Right cardiac atrium (tissue), 5 donors: ENCODE data around the gene CGB1. TPM values are rescaled to one million over a fixed set of nuclear protein-coding genes. Genes with fewer than 3 reads are reported as not detected.
A peak's percentile ranks its signal among the peaks of the same experiment; 100 is the strongest.
"Not testable (repeated sequence)": the region's sequence is repeated elsewhere in the genome, so short reads cannot be mapped to it uniquely, and the experiment has no call there.

ENCODE experiments used
- ATAC-seq, 2 donors: fragments of 200-7000 bp; cut with Tn5 transposase; one replicate each; pipeline versions ENCODE4 v1.8.0 to v1.9.1; 2020; ENCODE audit warnings: moderate library complexity in 2 of 2, mild to moderate bottlenecking in 1 of 2
- DNase-seq, 3 donors: peaks; one replicate each; pipeline ENCODE4 v3.0.0-alpha.2; 2020
- H3K27ac ChIP-seq: one replicate; pipeline ENCODE4 v1.5.1; 2013; ENCODE audit warnings: mild to moderate bottlenecking, low read length, control low read depth, moderate library complexity
- H3K27me3 ChIP-seq: one replicate; pipeline ENCODE4 v1.6.1; 2013; ENCODE audit not compliant: control insufficient read depth, insufficient read depth
- H3K4me1 ChIP-seq: one replicate; pipeline ENCODE4 v1.6.1; 2013; ENCODE audit warnings: low read length; ENCODE audit not compliant: control insufficient read depth, insufficient read depth
- H3K4me3 ChIP-seq: one replicate; pipeline ENCODE4 v1.5.1; 2013; ENCODE audit warnings: low read length, control low read depth
- H3K9me3 ChIP-seq: one replicate; pipeline ENCODE4 v1.6.1; 2013; ENCODE audit warnings: low read length; ENCODE audit not compliant: control insufficient read depth
- WGBS: extraction: QIAGEN DNeasy Blood & Tissue Kit; methylation state at CpG from one replicate; pipeline ENCODE4 v1.1.7; 2013; 5-methylcytosine and 5-hydroxymethylcytosine counted together
- intact Hi-C, 4 donors: fragments of 100-400 bp; cut with DNase I; formaldehyde crosslinking; loops; one replicate each; pipeline versions ENCODE4 v1.11.0 to v1.14.0; 2022 to 2023
- long read RNA-seq, 4 donors: library from polyadenylated mRNA; unstranded; transcript quantifications; one replicate each; pipeline ENCODE4 v2.0.0, GENCODE V29; 2020 to 2021
- polyA plus RNA-seq: library from polyadenylated mRNA; stranded (reverse); fragments of 200-250 nt; gene quantifications from one replicate; pipeline ENCODE4 v1.2.3, GENCODE V29; 2013
- total RNA-seq, 4 donors: library from RNA; stranded (reverse); fragmentation: NEBNext Ultra II Directional; extraction: Animal tissue kit (Norgen Biotek cat#: 25700); gene quantifications; one replicate each; pipeline ENCODE4 v1.2.1, GENCODE V29; 2021
- donor health status: healthy with polysubstance abuse.
- donor health status: DM: no; HTN: yes; CAD: no.
- donor health status: DM: no; HTN: no; CAD: no.
- donor health status: DM: no; HTN: yes; CAD: no; lungs with severe emphysema.
- donor health status: DM: yes; HTN: yes; CAD: no.

Gene CGB1
- total RNA-seq (not detected), polyA plus RNA-seq (not detected)
- long read RNA-seq, donor 1 = 0 reads
- long read RNA-seq, donor 2 = 0 reads
- long read RNA-seq, donor 3 = 0 reads
- long read RNA-seq, donor 4 = 0 reads

- ATAC-seq, H3K27me3 ChIP-seq, intact Hi-C loops, H3K4me1 ChIP-seq, H3K4me3 ChIP-seq, H3K9me3 ChIP-seq, H3K27ac ChIP-seq: not testable (repeated sequence)
- 49% methylated on average over 18 of the region's 18 CpGs for WGBS
- DNase-seq = peak in 1 of 3 donors; percentile 36
These were observed at the start of gene CGB1 for GRCh38 chr19:49036815-49037214. Gene CGB1, minus strand, starts transcription at chr19:49036895. Its CDS starts 184 bp downstream, at chr19:49036711.

GRCh38 chr19:49086296-49086695, 49.6 kb upstream of the CGB1 start:
- Histone ChIP-seq H3K9me3 (no peaks in the 10 kb centered on the region), H3K4me1 (peaks cover 6% of the 10 kb centered on the region), H3K27ac (no peak overlapping the region), H3K27me3 (no peaks in the 10 kb centered on the region), H3K4me3 (peak overlapping the region; percentile 75)
- DNase-seq (no peak), ATAC-seq (no peak)
- intact Hi-C loops = no loop called here
- 46% methylated on average over 11 of the region's 11 CpGs for WGBS

GRCh38 chr19:49085868-49086232, 49.2 kb upstream of the CGB1 start:
- ATAC-seq (no peak), DNase-seq (no peak)
- Histone ChIP-seq H3K27ac (peak overlapping the region; percentile 80), H3K9me3 (no peaks in the 10 kb centered on the region), H3K27me3 (no peaks in the 10 kb centered on the region), H3K4me1 (peaks cover 6% of the 10 kb centered on the region), H3K4me3 (peak overlapping the region; percentile 75)
- 1% methylated on average over 14 of the region's 14 CpGs for WGBS
- intact Hi-C loops = no loop called here

GRCh38 chr19:49085020-49085867, 48.5 kb upstream of the CGB1 start, which contains the start of gene SNRNP70:
Gene SNRNP70, plus strand, starts transcription at chr19:49085451. Its CDS starts 964 bp downstream, at chr19:49086415.
- WGBS = under 1% methylated on average over 89 of the region's 89 CpGs
- intact Hi-C loops = no loop called here
- ATAC-seq = peak; percentile 99

GRCh38 chr19:49084206-49085019, 47.7 kb upstream of the CGB1 start:
- Histone ChIP-seq H3K27ac (peak overlapping the region; percentile 90), H3K4me1 (peaks cover 6% of the 10 kb centered on the region), H3K27me3 (no peaks in the 10 kb centered on the region), H3K9me3 (no peaks in the 10 kb centered on the region), H3K4me3 (peak overlapping the region; percentile 75)
- DNase-seq = peak in 1 of 3 donors; percentile 65
- intact Hi-C loops = no loop called here
- ATAC-seq = no peak
- 63% methylated on average over 26 of the region's 26 CpGs for WGBS

More at GRCh38 chr19:49085020-49085867, 48.5 kb upstream of the CGB1 start, which contains the start of gene SNRNP70:
- no peaks in the 10 kb centered on the region for H3K9me3 ChIP-seq
- H3K27ac ChIP-seq = peak within 1 kb of the TSS; percentile 90
- no peaks in the 10 kb centered on the region for H3K27me3 ChIP-seq
- peaks cover 6% of the 10 kb centered on the region for H3K4me1 ChIP-seq
- DNase-seq = peak; percentile 100
- peak within 1 kb of the TSS; percentile 75 for H3K4me3 ChIP-seq

- intact Hi-C loops = no loop called here
- Histone ChIP-seq H3K4me3 (no peak overlapping the region), H3K4me1 (peaks cover 2% of the 10 kb centered on the region), H3K27me3 (no peaks in the 10 kb centered on the region), H3K9me3 (no peaks in the 10 kb centered on the region), H3K27ac (no peak overlapping the region)
- DNase-seq (no peak), ATAC-seq (no peak)
- WGBS = 78% methylated on average over 1 of the region's 1 CpG
These were observed 44.6 kb upstream of the CGB1 start for GRCh38 chr19:49081273-49081672.

GRCh38 chr19:49080392-49080791, 43.7 kb upstream of the CGB1 start:
- H3K4me3 ChIP-seq = no peak overlapping the region
- H3K9me3 ChIP-seq = no peaks in the 10 kb centered on the region
- 81% methylated on average over 4 of the region's 4 CpGs for WGBS
- no peaks in the 10 kb centered on the region for H3K27me3 ChIP-seq
- ATAC-seq (no peak), DNase-seq (peak in 1 of 3 donors; percentile 13)
- H3K4me1 ChIP-seq = no peaks in the 10 kb centered on the region
- intact Hi-C loops = no loop called here
- no peak overlapping the region for H3K27ac ChIP-seq

GRCh38 chr19:49074869-49075268, 38.2 kb upstream of the CGB1 start:
- H3K4me1 ChIP-seq, H3K9me3 ChIP-seq, H3K27me3 ChIP-seq, intact Hi-C loops, H3K4me3 ChIP-seq, H3K27ac ChIP-seq: not testable (repeated sequence)
- ATAC-seq (peak in 1 of 2 donors; percentile 32), DNase-seq (peak; percentile 84 to 92 (median 88))
- 14% methylated on average over 8 of the region's 9 CpGs for WGBS

- no peak for DNase-seq
- no peaks in the 10 kb centered on the region for H3K9me3 ChIP-seq
- H3K4me3 ChIP-seq = no peak overlapping the region
- H3K27ac ChIP-seq = peak overlapping the region; percentile 67
- ATAC-seq = peak; percentile 40 to 63
- no peaks in the 10 kb centered on the region for H3K27me3 ChIP-seq
- WGBS = 56% methylated on average over 23 of the region's 23 CpGs
- intact Hi-C loops = no loop called here
- H3K4me1 ChIP-seq = peaks cover 2% of the 10 kb centered on the region
These were observed 37.1 kb upstream of the CGB1 start for GRCh38 chr19:49073514-49074378.

- Histone ChIP-seq H3K4me1 (peaks cover 2% of the 10 kb centered on the region), H3K27ac (no peak overlapping the region), H3K4me3 (peak overlapping the region; percentile 33), H3K9me3 (no peaks in the 10 kb centered on the region), H3K27me3 (no peaks in the 10 kb centered on the region)
- ATAC-seq (no peak), DNase-seq (peak in 1 of 3 donors; percentile 71)
- intact Hi-C loops = no loop called here
- WGBS = 4% methylated on average over 93 of the region's 93 CpGs
These were observed 35.3 kb upstream of the CGB1 start for GRCh38 chr19:49071860-49072547.
